ENCODE results near the gene TMEM8B.

TMEM8B gene

DNA sequence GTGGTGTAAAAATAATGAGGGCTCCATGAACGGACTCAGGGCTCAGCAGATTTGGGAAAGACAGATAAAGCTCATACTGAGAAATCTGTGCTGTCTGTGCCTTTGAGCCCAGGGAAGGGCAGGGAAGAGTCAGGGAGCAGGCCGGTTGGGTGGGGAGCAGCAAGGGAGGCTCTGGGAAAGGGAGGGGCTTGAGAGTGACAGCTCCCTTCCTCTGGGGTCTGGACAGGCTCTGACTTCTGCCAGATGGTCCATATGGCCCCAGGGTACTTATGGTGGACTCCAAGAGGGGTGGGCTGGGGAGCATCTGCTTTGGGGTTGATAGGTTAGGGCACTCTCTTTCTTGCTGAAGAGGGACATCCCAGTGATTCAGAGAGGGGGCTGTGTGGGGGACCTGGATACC, 35.6 kb upstream of the TMEM8B start:
- DNase-seq (ENCODE audit: low read depth in 1 of 2, low spot score in 1 of 2): no peak
- Histone ChIP-seq H3K27ac (replicated peaks) (no peak overlapping the region), H3K4me3 (replicated peaks; ENCODE audit: insufficient read depth, low read length) (no peak overlapping the region), H3K27me3 (ENCODE audit: insufficient read depth, poor library complexity, severe bottlenecking) (no peaks in the 10 kb centered on the region)
- TF ChIP-seq POLR2AphosphoS5 (IDR thresholded peaks at IDR 0.05; ENCODE audit: low read depth) (no peak), GABPA (IDR thresholded peaks at IDR 0.05; ENCODE audit: low read depth) (no peak), SPI1 (IDR thresholded peaks at IDR 0.05; ENCODE audit: borderline replicate concordance, low read depth) (no peak)
- TF ChIP-seq, protein P1, sequence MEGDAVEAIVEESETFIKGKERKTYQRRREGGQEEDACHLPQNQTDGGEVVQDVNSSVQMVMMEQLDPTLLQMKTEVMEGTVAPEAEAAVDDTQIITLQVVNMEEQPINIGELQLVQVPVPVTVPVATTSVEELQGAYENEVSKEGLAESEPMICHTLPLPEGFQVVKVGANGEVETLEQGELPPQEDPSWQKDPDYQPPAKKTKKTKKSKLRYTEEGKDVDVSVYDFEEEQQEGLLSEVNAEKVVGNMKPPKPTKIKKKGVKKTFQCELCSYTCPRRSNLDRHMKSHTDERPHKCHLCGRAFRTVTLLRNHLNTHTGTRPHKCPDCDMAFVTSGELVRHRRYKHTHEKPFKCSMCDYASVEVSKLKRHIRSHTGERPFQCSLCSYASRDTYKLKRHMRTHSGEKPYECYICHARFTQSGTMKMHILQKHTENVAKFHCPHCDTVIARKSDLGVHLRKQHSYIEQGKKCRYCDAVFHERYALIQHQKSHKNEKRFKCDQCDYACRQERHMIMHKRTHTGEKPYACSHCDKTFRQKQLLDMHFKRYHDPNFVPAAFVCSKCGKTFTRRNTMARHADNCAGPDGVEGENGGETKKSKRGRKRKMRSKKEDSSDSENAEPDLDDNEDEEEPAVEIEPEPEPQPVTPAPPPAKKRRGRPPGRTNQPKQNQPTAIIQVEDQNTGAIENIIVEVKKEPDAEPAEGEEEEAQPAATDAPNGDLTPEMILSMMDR (IDR thresholded peaks at IDR 0.05; ENCODE audit: insufficient read depth, low read length): no peak

DNA sequence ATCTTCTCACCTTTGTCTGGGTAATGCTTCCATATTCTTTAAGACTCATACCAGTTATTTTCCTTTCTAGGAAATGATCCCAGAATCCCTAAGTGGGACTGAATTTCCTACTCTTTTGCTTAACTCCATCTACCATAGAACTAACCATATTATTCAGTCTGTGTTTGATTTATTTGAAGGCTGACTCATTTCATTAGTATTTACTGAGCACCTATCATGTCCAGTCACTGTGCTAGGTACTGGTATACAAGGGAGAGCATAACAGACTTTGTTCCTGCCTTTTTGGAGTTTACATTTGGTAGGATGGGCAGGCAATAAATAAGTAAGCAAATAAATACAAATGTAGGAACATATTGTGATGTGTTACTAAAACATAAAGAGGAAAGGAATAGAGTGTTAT, 33.3 kb upstream of the TMEM8B start:
- DNase-seq (ENCODE audit: low read depth in 1 of 2, low spot score in 1 of 2): no peak
- Histone ChIP-seq H3K27me3 (ENCODE audit: insufficient read depth, poor library complexity, severe bottlenecking) (no peaks in the 10 kb centered on the region), H3K4me3 (replicated peaks; ENCODE audit: insufficient read depth, low read length) (no peak overlapping the region), H3K27ac (replicated peaks) (no peak overlapping the region)
- no peak for TF ChIP-seq GABPA (IDR thresholded peaks at IDR 0.05; ENCODE audit: low read depth)

DNA sequence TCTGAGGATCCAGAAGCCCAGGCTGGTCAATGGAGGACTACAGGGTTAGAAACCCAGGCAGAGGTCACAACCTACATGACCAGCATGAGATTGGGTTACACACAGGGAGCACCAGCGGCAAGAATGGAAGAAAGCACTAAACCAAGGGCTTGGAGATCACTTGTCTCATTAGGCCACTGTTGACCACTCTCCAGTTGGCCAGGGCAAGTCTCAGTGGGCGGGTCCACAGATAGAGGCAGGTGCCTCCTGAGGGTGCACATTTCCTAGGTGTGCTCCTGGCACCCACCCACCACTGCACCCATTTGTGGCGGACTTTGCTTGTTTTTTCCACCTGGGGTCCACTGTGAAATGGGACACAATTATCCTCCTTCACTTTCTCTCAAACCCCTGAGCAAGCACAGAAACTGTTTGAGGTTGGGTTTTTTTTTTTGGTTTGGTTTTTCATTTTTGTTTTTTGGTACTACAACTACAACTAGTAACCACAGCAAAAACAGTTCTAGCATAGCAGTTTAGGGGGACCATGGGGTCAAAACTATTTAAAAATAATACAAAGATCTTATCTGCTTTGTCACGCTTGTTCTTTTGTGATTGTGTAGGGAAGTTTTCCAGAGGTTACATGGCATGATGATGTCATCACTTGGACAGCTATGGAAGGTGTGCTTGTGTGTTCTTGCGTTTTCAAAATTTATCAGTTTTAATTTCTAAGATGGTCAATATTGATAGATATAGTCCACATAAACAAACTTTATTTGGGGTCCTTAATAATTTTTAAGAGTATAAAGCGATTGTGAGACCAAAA, 31.5 kb upstream of the TMEM8B start:
- TF ChIP-seq POLR2AphosphoS5 (IDR thresholded peaks at IDR 0.05; ENCODE audit: low read depth) (no peak), GABPA (IDR thresholded peaks at IDR 0.05; ENCODE audit: low read depth) (no peak), SPI1 (IDR thresholded peaks at IDR 0.05; ENCODE audit: borderline replicate concordance, low read depth) (no peak)
- TF ChIP-seq, protein P2, sequence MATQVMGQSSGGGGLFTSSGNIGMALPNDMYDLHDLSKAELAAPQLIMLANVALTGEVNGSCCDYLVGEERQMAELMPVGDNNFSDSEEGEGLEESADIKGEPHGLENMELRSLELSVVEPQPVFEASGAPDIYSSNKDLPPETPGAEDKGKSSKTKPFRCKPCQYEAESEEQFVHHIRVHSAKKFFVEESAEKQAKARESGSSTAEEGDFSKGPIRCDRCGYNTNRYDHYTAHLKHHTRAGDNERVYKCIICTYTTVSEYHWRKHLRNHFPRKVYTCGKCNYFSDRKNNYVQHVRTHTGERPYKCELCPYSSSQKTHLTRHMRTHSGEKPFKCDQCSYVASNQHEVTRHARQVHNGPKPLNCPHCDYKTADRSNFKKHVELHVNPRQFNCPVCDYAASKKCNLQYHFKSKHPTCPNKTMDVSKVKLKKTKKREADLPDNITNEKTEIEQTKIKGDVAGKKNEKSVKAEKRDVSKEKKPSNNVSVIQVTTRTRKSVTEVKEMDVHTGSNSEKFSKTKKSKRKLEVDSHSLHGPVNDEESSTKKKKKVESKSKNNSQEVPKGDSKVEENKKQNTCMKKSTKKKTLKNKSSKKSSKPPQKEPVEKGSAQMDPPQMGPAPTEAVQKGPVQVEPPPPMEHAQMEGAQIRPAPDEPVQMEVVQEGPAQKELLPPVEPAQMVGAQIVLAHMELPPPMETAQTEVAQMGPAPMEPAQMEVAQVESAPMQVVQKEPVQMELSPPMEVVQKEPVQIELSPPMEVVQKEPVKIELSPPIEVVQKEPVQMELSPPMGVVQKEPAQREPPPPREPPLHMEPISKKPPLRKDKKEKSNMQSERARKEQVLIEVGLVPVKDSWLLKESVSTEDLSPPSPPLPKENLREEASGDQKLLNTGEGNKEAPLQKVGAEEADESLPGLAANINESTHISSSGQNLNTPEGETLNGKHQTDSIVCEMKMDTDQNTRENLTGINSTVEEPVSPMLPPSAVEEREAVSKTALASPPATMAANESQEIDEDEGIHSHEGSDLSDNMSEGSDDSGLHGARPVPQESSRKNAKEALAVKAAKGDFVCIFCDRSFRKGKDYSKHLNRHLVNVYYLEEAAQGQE (IDR thresholded peaks at IDR 0.05; ENCODE audit: insufficient replicate concordance, low read depth): no peak
- TF ChIP-seq, protein P1 (IDR thresholded peaks at IDR 0.05; ENCODE audit: insufficient read depth, low read length): no peak
- Histone ChIP-seq H3K27ac (replicated peaks) (no peak overlapping the region), H3K4me3 (replicated peaks; ENCODE audit: insufficient read depth, low read length) (no peak overlapping the region), H3K27me3 (ENCODE audit: insufficient read depth, poor library complexity, severe bottlenecking) (no peaks in the 10 kb centered on the region)
- DNase-seq (ENCODE audit: low read depth in 1 of 2, low spot score in 1 of 2): no peak

DNA sequence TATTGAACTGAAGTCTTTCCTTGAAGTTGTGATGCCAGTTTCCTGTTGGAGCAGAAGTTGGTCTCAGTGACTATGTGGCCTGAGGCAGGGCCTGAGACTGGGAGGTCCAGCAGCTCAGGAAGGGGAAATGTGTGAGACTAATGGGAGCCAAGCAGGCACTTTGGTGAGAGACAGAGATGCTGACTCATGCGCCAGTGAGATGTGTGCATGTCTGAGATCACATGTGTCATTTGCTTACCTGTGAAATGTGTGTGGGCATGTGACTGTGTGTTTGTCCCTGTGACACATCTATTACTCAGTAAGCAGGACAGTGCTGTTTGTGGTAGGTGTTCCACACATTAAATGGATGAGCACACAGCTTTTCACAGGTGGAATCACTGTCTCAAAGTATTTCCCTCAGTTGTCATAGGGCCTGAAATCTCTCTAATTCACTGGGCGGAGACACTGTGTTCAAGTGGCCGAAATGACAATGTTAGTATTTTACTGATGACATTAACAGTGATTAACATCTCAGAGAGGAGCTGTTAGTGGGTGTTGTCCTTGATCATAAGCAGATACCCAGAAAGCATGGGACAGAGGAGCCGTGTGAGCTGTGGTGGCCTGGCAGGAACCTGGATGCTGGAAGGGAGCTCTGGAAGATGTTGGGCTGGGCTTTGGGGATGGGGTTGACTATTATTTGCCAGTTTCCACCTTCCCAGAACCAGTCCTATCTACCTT, 30.2 kb upstream of the TMEM8B start:
- Histone ChIP-seq H3K4me3 (replicated peaks; ENCODE audit: insufficient read depth, low read length) (no peak overlapping the region), H3K27me3 (ENCODE audit: insufficient read depth, poor library complexity, severe bottlenecking) (no peaks in the 10 kb centered on the region), H3K27ac (replicated peaks) (no peak overlapping the region)
- DNase-seq (ENCODE audit: low read depth in 1 of 2, low spot score in 1 of 2): peak in 1 of 2 experiments; percentile 3
- TF ChIP-seq POLR2AphosphoS5 (IDR thresholded peaks at IDR 0.05; ENCODE audit: low read depth): no peak
- no peak for TF ChIP-seq GABPA (IDR thresholded peaks at IDR 0.05; ENCODE audit: low read depth)
- TF ChIP-seq, protein P1 (IDR thresholded peaks at IDR 0.05; ENCODE audit: insufficient read depth, low read length): no peak
- no peak for TF ChIP-seq SPI1 (IDR thresholded peaks at IDR 0.05; ENCODE audit: borderline replicate concordance, low read depth)
- TF ChIP-seq, protein P2 (IDR thresholded peaks at IDR 0.05; ENCODE audit: insufficient replicate concordance, low read depth): no peak
